Right lobe of liver (tissue), 6 donors: ENCODE measurements around the gene KRT16. TPM values are rescaled to one million over a fixed set of nuclear protein-coding genes. Genes with fewer than 3 reads are reported as not detected.

Experiments used
- ATAC-seq, 4 donors: fragments of 200-7000 bp; cut with Tn5 transposase; one replicate each; pipeline ENCODE4 v1.9.1; 2020; ENCODE audit warnings: mild to moderate bottlenecking in 4 of 4, moderate library complexity in 4 of 4
- DNase-seq, 3 donors: peaks; one replicate each; pipeline ENCODE4 v3.0.0-alpha.2; 2020
- H3K27ac ChIP-seq, 3 donors: fragments of 200-600 bp; one replicate each; pipeline ENCODE4 v1.8.0; 2022
- H3K27me3 ChIP-seq, 2 donors: fragments of 200-600 bp; one replicate each; pipeline ENCODE4 v1.8.0; 2022
- H3K36me3 ChIP-seq, 4 donors: fragments of 200-600 bp; sonication (generic) in 1 of 4; one replicate each; pipeline versions ENCODE4 v1.5.1 to v1.8.0; 2017 to 2022; ENCODE audit warnings: control low read depth in 1 of 4
- H3K4me1 ChIP-seq, 4 donors: fragments of 200-600 bp; sonication (generic) in 1 of 4; one replicate each; pipeline versions ENCODE4 v1.5.1 to v1.8.0; 2017 to 2022; ENCODE audit warnings: control low read depth in 1 of 4
- H3K4me3 ChIP-seq, 3 donors: fragments of 200-600 bp; one replicate each; pipeline ENCODE4 v1.8.0; 2022
- H3K9me3 ChIP-seq, 4 donors: fragments of 200-600 bp; sonication (generic) in 1 of 4; one replicate each; pipeline versions ENCODE4 v1.5.1 to v1.8.0; 2017 to 2022; ENCODE audit warnings: control low read depth in 1 of 4
- POLR2A ChIP-seq: fragments of 450-650 bp; IDR thresholded peaks from one replicate; pipeline ENCODE4 v1.6.1; 2017; ENCODE audit warnings: antibody characterized with exemption, mild to moderate bottlenecking
- WGBS: methylation state at CpG from one replicate; pipeline ENCODE4 v1.1.6; 2018; ENCODE audit warnings: low coverage, low lambda C conversion rate; ENCODE audit not compliant: insufficient coverage; ENCODE audit errors: missing lambda C conversion rate; 5-methylcytosine and 5-hydroxymethylcytosine counted together
- intact Hi-C, 2 donors: fragments of 100-400 bp; cut with DNase I; formaldehyde crosslinking; loops; one replicate each; pipeline versions ENCODE4 v1.11.2 to v1.14.1; 2022
- total RNA-seq, 6 experiments: library from RNA; depleted of rRNA in 2 of 6; stranded (reverse); fragments of >200 nt in 2 of 6; fragmentation: NEBNext Ultra II Directional in 3 of 6; extraction: Animal tissue kit (Norgen Biotek cat#: 25700) in 3 of 6; gene quantifications; one replicate each; pipeline versions ENCODE4 v1.1.0 to v1.2.4, GENCODE V29; 2016 to 2023
- TF ChIP-seq, protein P1 (sequence below), 4 donors: fragments of 200-600 bp in 3 of 4; fragments of 450-650 bp in 1 of 4; IDR thresholded peaks; one replicate each; pipeline versions ENCODE4 v1.5.1 to v1.8.0; 2016 to 2022; ENCODE audit warnings: antibody characterized with exemption in 4 of 4, mild to moderate bottlenecking in 2 of 4
- donor health status: DM: no; HTN: yes; CAD: no.
- donor health status: DM: no; HTN: no; CAD: no.
- donor health status: DM: no; HTN: no; CAD: no.
- donor health status: DM: no; HTN: yes; CAD: no.
- donor health status: DM: no; HTN: yes; CAD: no.

KRT16 gene
- total RNA-seq, 6 experiments from 2014 or later = not detected

DNA sequence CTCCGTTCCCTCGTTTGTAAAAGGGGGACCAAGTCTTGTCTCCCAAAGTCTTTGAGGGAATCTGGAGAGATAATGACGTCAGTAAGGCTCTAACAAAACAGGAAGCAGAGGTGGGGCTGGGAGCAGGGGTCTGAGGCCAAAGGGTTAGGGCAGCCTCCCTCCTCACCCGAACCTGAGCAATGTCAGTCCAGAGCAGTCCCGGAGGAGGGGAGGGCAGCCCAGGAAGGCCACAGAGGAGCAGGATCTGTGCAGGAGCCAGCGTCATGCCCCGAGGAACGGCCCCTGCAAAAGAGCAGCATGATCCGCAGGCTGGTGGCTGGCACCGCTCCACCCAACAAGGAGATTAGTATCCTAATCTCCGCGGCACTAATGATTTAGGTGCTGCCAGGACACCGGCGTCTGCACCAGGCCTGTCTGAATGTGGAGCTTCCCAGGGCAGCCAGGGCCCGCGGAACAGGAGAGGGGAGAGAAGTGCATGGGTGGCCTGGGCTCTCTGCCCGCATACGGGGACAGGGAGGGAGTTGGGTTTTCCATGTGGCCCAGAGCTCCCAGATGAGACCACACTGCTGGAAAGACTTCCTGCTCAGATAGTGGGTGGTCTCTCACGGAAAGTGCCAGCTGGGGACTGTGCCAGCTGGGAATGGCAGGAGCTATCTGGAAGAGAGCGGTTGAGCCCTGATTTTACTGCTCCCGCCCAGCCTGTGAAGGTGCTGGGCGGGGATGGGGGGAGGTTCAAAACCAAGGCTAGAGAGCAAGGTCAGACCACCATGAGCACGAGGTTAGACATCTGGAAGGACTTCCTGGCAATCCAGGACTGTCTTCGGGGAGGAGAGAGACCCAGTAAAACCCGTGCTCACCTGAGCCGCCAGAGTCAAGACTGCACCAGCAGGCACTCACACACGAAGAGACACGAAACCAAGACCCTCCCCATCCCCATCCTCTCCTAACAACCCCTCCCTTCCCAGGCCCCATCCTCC, 22.8 kb upstream of the KRT16 start:
- 67% methylated on average over 9 of the region's 28 CpGs for WGBS

DNA sequence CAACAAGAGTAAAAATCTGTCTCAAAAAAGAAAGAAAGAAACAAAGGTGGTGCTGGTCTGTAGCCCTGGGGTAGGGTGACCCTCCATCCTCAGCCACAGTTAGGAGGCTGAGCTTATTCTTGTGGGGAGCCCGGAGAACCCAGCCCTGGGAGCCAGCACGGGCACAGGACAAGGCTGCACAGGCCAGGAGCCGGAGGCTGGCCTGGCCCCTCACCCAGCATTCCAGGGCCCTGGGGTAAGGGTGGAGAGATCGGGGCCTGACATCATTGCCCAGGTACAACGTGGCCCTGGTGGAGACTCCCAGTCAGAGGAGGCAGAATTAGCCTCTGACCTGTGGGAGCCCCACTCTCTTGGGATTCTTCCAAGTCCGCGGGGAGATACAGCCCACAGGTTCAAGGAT, 22.1 kb upstream of the KRT16 start:
- WGBS = 60% methylated on average over 1 of the region's 7 CpGs
- H3K36me3 ChIP-seq = no peaks in the 10 kb centered on the region
- TF ChIP-seq, protein P1, sequence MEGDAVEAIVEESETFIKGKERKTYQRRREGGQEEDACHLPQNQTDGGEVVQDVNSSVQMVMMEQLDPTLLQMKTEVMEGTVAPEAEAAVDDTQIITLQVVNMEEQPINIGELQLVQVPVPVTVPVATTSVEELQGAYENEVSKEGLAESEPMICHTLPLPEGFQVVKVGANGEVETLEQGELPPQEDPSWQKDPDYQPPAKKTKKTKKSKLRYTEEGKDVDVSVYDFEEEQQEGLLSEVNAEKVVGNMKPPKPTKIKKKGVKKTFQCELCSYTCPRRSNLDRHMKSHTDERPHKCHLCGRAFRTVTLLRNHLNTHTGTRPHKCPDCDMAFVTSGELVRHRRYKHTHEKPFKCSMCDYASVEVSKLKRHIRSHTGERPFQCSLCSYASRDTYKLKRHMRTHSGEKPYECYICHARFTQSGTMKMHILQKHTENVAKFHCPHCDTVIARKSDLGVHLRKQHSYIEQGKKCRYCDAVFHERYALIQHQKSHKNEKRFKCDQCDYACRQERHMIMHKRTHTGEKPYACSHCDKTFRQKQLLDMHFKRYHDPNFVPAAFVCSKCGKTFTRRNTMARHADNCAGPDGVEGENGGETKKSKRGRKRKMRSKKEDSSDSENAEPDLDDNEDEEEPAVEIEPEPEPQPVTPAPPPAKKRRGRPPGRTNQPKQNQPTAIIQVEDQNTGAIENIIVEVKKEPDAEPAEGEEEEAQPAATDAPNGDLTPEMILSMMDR (IDR thresholded peaks at IDR 0.05) = no peak
- TF ChIP-seq POLR2A = no peak
- no peak overlapping the region for H3K27ac ChIP-seq
- intact Hi-C loops = no loop called here
- H3K9me3 ChIP-seq = no peaks in the 10 kb centered on the region
- H3K4me1 ChIP-seq = no peaks in the 10 kb centered on the region
- H3K27me3 ChIP-seq = no peaks in the 10 kb centered on the region
- peak in 3 of 4 donors; percentile 3 to 12 (median 5) for ATAC-seq
- no peak for DNase-seq
- no peak overlapping the region for H3K4me3 ChIP-seq

More for the DNA sequence above, 22.8 kb upstream of the KRT16 start:
- DNase-seq (no peak), ATAC-seq (peak; percentile 11 to 38 (median 31))
- Histone ChIP-seq H3K36me3 (no peaks in the 10 kb centered on the region), H3K4me1 (no peaks in the 10 kb centered on the region), H3K4me3 (no peak overlapping the region), H3K27me3 (no peaks in the 10 kb centered on the region), H3K9me3 (no peaks in the 10 kb centered on the region), H3K27ac (no peak overlapping the region)
- intact Hi-C loops = no loop called here
- no peak for TF ChIP-seq POLR2A
- TF ChIP-seq, protein P1 (IDR thresholded peaks at IDR 0.05) = no peak

DNA sequence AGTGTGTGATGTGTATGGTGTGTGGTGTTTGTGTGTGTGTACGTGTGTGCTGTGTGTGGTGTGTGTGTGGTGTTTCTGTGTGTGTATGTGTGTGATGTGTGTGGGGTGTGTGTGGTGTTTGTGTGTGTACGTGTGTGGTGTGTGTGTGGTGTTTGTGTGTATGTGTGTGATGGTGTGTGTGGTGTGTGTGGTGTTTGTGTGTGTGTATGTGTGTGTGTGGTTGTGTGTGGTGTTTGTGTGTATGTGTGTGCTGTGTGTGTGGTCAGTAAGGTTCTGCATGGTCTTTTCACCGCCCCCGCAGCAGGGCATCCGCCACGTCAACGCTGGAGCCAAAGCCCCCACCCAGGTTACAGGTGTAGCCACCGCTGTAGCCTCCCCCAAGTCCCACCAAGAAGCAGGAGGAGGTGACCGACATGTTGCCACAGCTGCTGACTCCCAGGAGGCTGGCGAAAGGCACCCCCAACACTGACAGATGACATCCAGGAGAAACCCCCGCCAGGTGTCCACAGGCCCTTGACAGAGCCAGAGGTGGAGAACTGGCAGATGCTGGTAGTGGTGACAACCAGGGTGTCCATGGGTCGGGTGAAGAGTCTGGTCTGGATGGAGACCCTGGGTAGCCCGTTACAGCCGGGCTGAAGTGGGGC, 21.1 kb upstream of the KRT16 start:
- H3K36me3 ChIP-seq = no peaks in the 10 kb centered on the region
- WGBS = 62% methylated on average over 2 of the region's 14 CpGs

DNA sequence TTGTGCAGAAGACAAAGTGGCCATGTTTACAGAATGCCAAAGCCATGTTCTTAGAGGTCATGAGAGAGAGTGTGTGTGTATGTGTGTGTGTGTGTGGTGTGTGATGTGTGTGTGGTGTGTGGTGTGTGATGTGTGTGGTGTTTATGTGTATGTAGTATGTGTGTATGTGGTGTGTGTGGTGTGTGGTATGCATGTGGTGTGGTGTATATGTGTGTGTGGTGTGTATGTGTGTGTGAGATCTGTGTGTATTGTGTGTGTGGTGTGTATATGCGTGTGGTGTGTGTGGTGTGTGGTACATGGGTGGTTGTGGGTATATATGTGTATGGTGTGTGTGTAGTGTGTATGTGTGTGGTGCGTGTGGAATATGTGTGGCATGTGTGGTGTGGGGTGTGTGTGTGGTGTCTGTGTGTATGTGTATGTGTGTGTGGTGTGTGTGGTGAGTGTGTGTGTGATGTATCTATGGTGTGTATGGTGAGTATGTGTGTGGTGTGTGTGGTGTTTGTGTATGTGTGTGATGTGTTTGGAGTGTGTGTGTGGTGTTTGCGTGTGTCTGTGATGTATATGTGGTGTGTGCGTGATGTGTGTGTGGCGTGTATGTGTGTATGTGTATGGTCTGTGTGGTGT, 20.0 kb upstream of the KRT16 start:
- no peak for TF ChIP-seq POLR2A
- TF ChIP-seq, protein P1 (IDR thresholded peaks at IDR 0.05) = no peak
- 60% methylated on average over 5 of the region's 5 CpGs for WGBS
- Histone ChIP-seq H3K4me3 (no peak overlapping the region), H3K4me1 (no peaks in the 10 kb centered on the region), H3K27ac (no peak overlapping the region), H3K36me3 (no peaks in the 10 kb centered on the region), H3K9me3 (no peaks in the 10 kb centered on the region), H3K27me3 (no peaks in the 10 kb centered on the region)
- ATAC-seq = no peak
- no peak for DNase-seq
- intact Hi-C loops = no loop called here

More for the DNA sequence above, 21.1 kb upstream of the KRT16 start:
- Histone ChIP-seq H3K9me3 (no peaks in the 10 kb centered on the region), H3K4me3 (no peak overlapping the region), H3K27me3 (no peaks in the 10 kb centered on the region), H3K27ac (no peak overlapping the region), H3K4me1 (no peaks in the 10 kb centered on the region)
- DNase-seq = no peak
- intact Hi-C loops = no loop called here
- TF ChIP-seq, protein P1 (IDR thresholded peaks at IDR 0.05) = no peak
- no peak for TF ChIP-seq POLR2A
- no peak for ATAC-seq
